Mucosa of descending colon (tissue), 3 donors: ENCODE data around the gene RNF145. TPM values are rescaled to one million over a fixed set of nuclear protein-coding genes. Genes with fewer than 3 reads are reported as not detected.

Source experiments
- ATAC-seq: fragments of 200-7000 bp; cut with Tn5 transposase; one replicate; pipeline ENCODE4 v1.9.1; 2020; ENCODE audit warnings: mild to moderate bottlenecking, moderate library complexity
- DNase-seq, 3 donors: peaks; one replicate each; pipeline ENCODE4 v3.0.0-alpha.2; 2020
- H3K36me3 ChIP-seq: fragments of 200-600 bp; one replicate; pipeline ENCODE4 v1.8.0; 2021; ENCODE audit warnings: low read depth, mild to moderate bottlenecking
- H3K4me1 ChIP-seq: fragments of 200-600 bp; one replicate; pipeline ENCODE4 v1.8.0; 2021; ENCODE audit warnings: low read depth, mild to moderate bottlenecking
- H3K4me3 ChIP-seq: fragments of 200-600 bp; one replicate; pipeline ENCODE4 v1.8.0; 2021; ENCODE audit warnings: mild to moderate bottlenecking
- H3K9me3 ChIP-seq: fragments of 200-600 bp; one replicate; pipeline ENCODE4 v1.8.0; 2021; ENCODE audit warnings: mild to moderate bottlenecking
- intact Hi-C, 2 donors: fragments of 100-400 bp; cut with DNase I in 1 of 2; cut with micrococcal nuclease in 1 of 2; formaldehyde crosslinking; loops; one replicate each; pipeline versions ENCODE4 v1.11.0 to v1.11.1; 2022; cut with DNase I, micrococcal nuclease
- long read RNA-seq, 2 donors: library from polyadenylated mRNA; unstranded; transcript quantifications; one replicate each; pipeline ENCODE4 v2.0.0, GENCODE V29; 2019 to 2021
- total RNA-seq, 3 donors: library from RNA; stranded (reverse); fragmentation: NEBNext Ultra II Directional in 2 of 3; extraction: Animal tissue kit (Norgen Biotek cat#: 25700) in 2 of 3; gene quantifications; one replicate each; pipeline versions ENCODE4 v1.2.1 to v1.2.4, GENCODE V29; 2021 to 2023
- TF ChIP-seq, protein P1 (sequence below): fragments of 200-600 bp; IDR thresholded peaks from one replicate; pipeline ENCODE4 v1.8.0; 2022; ENCODE audit warnings: antibody characterized with exemption, mild to moderate bottlenecking
- donor health status: DM: no; HTN: no; CAD: no; lungs with moderate emphysema.
- donor health status: DM: no; HTN: no; CAD: no.
- donor health status: DM: no; HTN: yes; CAD: no.

RNF145 gene, protein sequence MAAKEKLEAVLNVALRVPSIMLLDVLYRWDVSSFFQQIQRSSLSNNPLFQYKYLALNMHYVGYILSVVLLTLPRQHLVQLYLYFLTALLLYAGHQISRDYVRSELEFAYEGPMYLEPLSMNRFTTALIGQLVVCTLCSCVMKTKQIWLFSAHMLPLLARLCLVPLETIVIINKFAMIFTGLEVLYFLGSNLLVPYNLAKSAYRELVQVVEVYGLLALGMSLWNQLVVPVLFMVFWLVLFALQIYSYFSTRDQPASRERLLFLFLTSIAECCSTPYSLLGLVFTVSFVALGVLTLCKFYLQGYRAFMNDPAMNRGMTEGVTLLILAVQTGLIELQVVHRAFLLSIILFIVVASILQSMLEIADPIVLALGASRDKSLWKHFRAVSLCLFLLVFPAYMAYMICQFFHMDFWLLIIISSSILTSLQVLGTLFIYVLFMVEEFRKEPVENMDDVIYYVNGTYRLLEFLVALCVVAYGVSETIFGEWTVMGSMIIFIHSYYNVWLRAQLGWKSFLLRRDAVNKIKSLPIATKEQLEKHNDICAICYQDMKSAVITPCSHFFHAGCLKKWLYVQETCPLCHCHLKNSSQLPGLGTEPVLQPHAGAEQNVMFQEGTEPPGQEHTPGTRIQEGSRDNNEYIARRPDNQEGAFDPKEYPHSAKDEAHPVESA
- total RNA-seq: 10 to 100 TPM; 50.0 to 72.6 (median 57.2) TPM
- long read RNA-seq, donor 1, partial matches to known transcripts: 12 of 18 reads
- long read RNA-seq, donor 1, other reads (novel, unspliced or antisense): 1 of 18 reads
- long read RNA-seq, donor 2, partial matches to known transcripts: 10 of 11 reads
- long read RNA-seq, donor 2, other reads (novel, unspliced or antisense): 1 of 11 reads

DNA sequence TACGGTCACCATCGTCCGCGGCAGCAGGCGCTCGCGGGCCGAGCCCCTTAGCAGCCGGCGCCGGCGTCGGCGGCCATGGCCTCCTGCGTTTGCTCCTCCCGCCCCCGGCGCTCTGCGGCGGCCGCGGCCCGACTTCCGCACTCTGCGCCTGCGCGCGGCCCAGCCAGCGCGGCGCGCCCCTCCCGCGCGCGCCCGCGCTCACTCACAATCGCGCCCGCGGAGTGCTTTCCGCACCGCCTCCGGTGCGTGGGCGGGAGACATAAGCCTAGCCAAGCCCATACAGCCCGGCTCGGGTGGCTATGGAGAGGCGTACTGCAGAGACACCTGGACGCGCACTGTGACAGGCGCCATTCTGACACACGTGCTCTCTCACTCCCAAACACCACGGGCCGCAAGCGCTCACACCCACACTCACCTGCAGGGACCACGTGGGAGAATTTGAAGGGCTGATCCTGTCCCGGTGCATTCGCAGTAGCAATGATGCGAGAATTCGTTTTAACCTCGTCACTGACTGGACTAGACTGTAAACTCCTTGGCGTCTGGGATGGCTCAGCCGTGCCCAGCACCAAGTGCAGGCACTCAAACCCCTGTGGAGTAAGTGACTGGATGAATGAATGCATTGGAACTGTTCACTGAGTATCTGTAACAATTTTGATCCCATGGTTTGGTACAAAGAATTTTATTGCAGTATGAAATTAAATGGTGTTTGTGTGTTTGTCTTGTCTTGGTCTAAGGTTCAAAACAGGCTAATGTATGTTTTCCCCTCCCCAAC, at the start of gene RNF145:
Gene RNF145 (minus strand): TSS at position 116 of the 772 bp plus-strand sequence. CDS start 5,936 bp downstream, outside the sequence.
- H3K4me1 ChIP-seq: peaks cover 32% of the 10 kb centered on the region
- ATAC-seq (peak; percentile 76), DNase-seq (peak; percentile 90 to 95 (median 92))
- TF ChIP-seq, protein P1, sequence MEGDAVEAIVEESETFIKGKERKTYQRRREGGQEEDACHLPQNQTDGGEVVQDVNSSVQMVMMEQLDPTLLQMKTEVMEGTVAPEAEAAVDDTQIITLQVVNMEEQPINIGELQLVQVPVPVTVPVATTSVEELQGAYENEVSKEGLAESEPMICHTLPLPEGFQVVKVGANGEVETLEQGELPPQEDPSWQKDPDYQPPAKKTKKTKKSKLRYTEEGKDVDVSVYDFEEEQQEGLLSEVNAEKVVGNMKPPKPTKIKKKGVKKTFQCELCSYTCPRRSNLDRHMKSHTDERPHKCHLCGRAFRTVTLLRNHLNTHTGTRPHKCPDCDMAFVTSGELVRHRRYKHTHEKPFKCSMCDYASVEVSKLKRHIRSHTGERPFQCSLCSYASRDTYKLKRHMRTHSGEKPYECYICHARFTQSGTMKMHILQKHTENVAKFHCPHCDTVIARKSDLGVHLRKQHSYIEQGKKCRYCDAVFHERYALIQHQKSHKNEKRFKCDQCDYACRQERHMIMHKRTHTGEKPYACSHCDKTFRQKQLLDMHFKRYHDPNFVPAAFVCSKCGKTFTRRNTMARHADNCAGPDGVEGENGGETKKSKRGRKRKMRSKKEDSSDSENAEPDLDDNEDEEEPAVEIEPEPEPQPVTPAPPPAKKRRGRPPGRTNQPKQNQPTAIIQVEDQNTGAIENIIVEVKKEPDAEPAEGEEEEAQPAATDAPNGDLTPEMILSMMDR: no peak
- H3K9me3 ChIP-seq: no peaks in the 10 kb centered on the region
- intact Hi-C loops: loop anchor here in 1 of 2 donors (10.0 kb wide), 1 partner anchor 1035 kb away; no protein-coding TSS in a partner anchor
- no peaks in the 10 kb centered on the region for H3K36me3 ChIP-seq
- peak within 1 kb of the TSS; percentile 89 for H3K4me3 ChIP-seq

DNA sequence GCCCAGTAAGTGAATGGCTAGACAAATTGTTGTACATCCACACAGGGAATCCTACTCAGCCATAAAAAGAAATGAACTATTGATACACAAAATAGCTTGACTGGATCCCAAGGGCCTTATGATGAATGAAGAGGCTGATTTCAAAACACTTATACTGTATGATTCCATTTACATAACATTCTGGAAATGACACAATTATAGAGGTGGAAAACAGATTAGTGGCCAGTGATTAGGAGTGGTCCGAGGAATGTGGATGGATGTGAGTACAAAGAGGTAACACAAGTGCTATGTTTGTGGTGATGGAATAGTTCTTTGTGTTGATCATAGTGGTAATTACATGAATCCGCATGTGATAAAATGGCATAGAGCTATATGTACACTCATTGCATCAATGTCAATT, 49.0 kb upstream of the RNF145 start:
- H3K4me3 ChIP-seq: no peak overlapping the region
- DNase-seq (no peak), ATAC-seq (no peak)
- TF ChIP-seq, protein P1: no peak
- H3K4me1 ChIP-seq: peaks cover 4% of the 10 kb centered on the region
- no peaks in the 10 kb centered on the region for H3K9me3 ChIP-seq
- intact Hi-C loops: no loop called here
- H3K36me3 ChIP-seq: no peaks in the 10 kb centered on the region

DNA sequence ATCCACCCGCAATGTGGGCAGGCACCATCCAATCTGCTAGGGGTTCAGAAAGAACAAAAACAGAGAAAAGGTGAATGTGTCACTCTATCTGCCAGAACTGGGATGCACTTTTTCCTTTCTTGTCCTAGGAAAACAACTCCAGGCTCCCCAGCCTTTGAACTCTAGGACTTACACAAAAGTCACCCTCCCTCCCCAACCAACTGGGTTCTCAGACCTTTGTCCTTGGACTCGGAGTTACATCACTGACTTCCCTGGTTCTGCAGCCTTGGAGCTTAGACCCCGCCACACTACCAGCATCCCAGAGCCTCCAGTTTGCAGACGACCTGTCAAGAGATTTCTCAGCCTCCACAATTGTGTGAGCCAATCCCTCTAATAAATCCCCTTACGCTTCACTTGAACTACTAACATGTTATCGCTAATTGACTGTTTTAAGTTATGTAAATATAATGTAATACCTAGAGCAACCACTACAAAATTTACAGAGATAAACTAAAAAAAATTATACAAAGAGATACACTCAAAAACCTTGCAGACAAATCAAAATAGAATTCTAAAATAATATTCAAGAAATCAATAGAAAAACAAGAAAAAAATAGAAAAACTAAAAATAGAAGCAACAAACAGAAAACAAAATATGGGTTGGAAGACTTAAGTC, 48.4 kb upstream of the RNF145 start:
- H3K36me3 ChIP-seq: no peaks in the 10 kb centered on the region
- intact Hi-C loops: no loop called here
- peaks cover 4% of the 10 kb centered on the region for H3K4me1 ChIP-seq
- no peak for ATAC-seq
- H3K9me3 ChIP-seq: no peaks in the 10 kb centered on the region
- no peak for DNase-seq
- TF ChIP-seq, protein P1: no peak
- H3K4me3 ChIP-seq: no peak overlapping the region

DNA sequence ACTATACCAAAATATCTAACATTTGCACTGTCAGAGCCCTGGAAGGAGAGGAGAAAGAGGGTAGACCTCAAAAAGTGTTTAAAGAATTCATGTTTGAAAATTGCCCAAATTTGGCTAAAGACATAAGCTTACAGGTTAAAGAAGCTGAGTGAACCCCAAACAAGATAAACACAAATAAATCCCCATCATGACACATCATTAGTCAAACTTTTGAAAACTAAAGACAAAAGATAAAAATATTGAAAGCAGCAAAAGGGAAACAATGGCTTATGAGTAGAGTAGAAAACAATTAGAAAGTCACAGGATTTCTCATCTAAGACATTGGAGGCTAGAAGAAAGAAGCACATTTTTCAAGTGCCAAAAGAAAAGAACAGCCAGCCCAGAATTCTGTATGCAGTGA, 47.7 kb upstream of the RNF145 start:
- DNase-seq (no peak), ATAC-seq (no peak)
- no peaks in the 10 kb centered on the region for H3K9me3 ChIP-seq
- no peaks in the 10 kb centered on the region for H3K36me3 ChIP-seq
- intact Hi-C loops: no loop called here
- no peak overlapping the region for H3K4me3 ChIP-seq
- TF ChIP-seq, protein P1: no peak
- peaks cover 4% of the 10 kb centered on the region for H3K4me1 ChIP-seq

DNA sequence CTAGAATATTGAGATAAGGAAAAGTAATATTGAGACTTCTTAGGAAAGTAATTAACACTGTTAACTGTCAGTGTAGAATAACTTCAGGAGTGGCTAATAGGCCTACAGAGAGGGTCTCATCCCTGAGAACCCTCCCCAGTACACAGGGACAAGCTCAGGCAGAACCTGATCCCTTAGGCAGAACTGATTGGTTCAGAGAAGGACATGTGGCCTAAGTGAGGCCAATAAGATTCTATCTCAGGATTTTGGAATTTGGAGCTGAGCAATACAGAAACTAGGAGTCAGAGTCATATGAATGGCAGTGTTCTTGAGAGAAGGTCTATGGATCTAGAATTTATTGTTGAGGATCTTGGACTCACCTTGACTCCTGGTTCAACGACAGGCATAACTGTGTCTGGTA, 42.8 kb upstream of the RNF145 start:
- no peak for ATAC-seq
- DNase-seq: no peak
- intact Hi-C loops: no loop called here

More for the DNA sequence above, 42.8 kb upstream of the RNF145 start:
- TF ChIP-seq, protein P1: no peak
- no peak overlapping the region for H3K4me3 ChIP-seq
- H3K9me3 ChIP-seq: no peaks in the 10 kb centered on the region
- H3K36me3 ChIP-seq: no peaks in the 10 kb centered on the region
- H3K4me1 ChIP-seq: no peaks in the 10 kb centered on the region
